Neural crest cell (in vitro differentiated cells): ENCODE data around the gene CDK5. TPM values are rescaled to one million over a fixed set of nuclear protein-coding genes. Genes with fewer than 3 reads are reported as not detected.
"Not testable (repeated sequence)": the region's sequence is repeated elsewhere in the genome, so short reads cannot be mapped to it uniquely, and the experiment has no call there.

ENCODE experiments used
- DNase-seq: peaks from one replicate; pipeline ENCODE4 v3.0.0; 2021; ENCODE audit warnings: low read depth, mixed read lengths, low spot score
- H3K27ac Mint-ChIP-seq: one replicate; pipeline ENCODE4 v1.8.0; 2021; ENCODE audit warnings: mild to moderate bottlenecking, mixed read lengths; ENCODE audit not compliant: unreplicated experiment
- H3K27me3 Mint-ChIP-seq: 2 replicates; pipeline ENCODE4 v1.8.0; 2021; ENCODE audit warnings: low read depth, mild to moderate bottlenecking, mixed read lengths
- H3K36me3 Mint-ChIP-seq: 2 replicates; pipeline ENCODE4 v1.8.0; 2021; ENCODE audit warnings: low read depth, mild to moderate bottlenecking, mixed read lengths
- H3K4me1 Mint-ChIP-seq: 2 replicates; pipeline ENCODE4 v1.8.0; 2021; ENCODE audit warnings: mixed read lengths
- H3K4me3 Mint-ChIP-seq: one replicate; pipeline ENCODE4 v1.8.0; 2021; ENCODE audit warnings: mild to moderate bottlenecking, mixed read lengths
- H3K9me3 Mint-ChIP-seq: 2 replicates; pipeline ENCODE4 v1.8.0; 2021; ENCODE audit warnings: mixed read lengths
- total RNA-seq: library from RNA; stranded (reverse); gene quantifications from 2 replicates; pipeline ENCODE4 v1.2.1, GENCODE V29; 2021
- TF ChIP-seq, protein P1 (sequence below): fragments of 200-600 bp; sonication (generic); conservative IDR thresholded peaks from 2 replicates; pipeline ENCODE4 v1.5.0; 2021; ENCODE audit warnings: antibody characterized with exemption, mild to moderate bottlenecking

The CDK5 gene
- total RNA-seq, 1 donor from 2014 or later: 38.9 TPM

- TF ChIP-seq, protein P1, sequence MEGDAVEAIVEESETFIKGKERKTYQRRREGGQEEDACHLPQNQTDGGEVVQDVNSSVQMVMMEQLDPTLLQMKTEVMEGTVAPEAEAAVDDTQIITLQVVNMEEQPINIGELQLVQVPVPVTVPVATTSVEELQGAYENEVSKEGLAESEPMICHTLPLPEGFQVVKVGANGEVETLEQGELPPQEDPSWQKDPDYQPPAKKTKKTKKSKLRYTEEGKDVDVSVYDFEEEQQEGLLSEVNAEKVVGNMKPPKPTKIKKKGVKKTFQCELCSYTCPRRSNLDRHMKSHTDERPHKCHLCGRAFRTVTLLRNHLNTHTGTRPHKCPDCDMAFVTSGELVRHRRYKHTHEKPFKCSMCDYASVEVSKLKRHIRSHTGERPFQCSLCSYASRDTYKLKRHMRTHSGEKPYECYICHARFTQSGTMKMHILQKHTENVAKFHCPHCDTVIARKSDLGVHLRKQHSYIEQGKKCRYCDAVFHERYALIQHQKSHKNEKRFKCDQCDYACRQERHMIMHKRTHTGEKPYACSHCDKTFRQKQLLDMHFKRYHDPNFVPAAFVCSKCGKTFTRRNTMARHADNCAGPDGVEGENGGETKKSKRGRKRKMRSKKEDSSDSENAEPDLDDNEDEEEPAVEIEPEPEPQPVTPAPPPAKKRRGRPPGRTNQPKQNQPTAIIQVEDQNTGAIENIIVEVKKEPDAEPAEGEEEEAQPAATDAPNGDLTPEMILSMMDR: no peak
- H3K27me3 Mint-ChIP-seq: peaks cover 16% of the 10 kb centered on the region
- peaks cover 51% of the 10 kb centered on the region for H3K4me1 Mint-ChIP-seq
- H3K36me3 Mint-ChIP-seq: no peaks in the 10 kb centered on the region
- H3K9me3 Mint-ChIP-seq: no peaks in the 10 kb centered on the region
- H3K27ac Mint-ChIP-seq: no peak overlapping the region
- no peak for DNase-seq
- peak overlapping the region; percentile 67 for H3K4me3 Mint-ChIP-seq
These were observed 43.8 kb downstream of the CDK5 start for GRCh38 chr7:151013733-151014497.

DNA sequence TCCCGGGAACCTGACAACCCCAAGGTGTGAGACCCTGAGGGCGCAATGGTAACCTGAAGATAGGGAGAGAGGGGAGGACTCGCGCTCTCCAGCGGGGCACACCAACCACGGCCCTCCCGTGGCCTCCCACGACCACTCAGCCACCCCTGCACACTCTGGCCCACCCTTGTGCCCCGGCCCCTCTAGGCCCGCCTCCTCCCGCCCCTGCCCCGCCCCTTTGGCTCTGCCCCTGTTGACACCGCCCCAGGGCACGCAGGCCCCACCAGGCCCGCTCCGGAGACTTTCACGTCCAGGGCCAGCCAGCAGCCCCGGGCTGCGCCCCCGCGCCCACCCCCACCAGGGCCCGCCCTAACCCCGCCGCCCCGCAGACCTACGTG, 44.4 kb downstream of the CDK5 start:
- no peaks in the 10 kb centered on the region for H3K36me3 Mint-ChIP-seq
- no peak overlapping the region for H3K27ac Mint-ChIP-seq
- TF ChIP-seq, protein P1: no peak
- no peak overlapping the region for H3K4me3 Mint-ChIP-seq
- peaks cover 51% of the 10 kb centered on the region for H3K4me1 Mint-ChIP-seq
- H3K9me3 Mint-ChIP-seq: no peaks in the 10 kb centered on the region
- no peak for DNase-seq
- peaks cover 14% of the 10 kb centered on the region for H3K27me3 Mint-ChIP-seq

DNA sequence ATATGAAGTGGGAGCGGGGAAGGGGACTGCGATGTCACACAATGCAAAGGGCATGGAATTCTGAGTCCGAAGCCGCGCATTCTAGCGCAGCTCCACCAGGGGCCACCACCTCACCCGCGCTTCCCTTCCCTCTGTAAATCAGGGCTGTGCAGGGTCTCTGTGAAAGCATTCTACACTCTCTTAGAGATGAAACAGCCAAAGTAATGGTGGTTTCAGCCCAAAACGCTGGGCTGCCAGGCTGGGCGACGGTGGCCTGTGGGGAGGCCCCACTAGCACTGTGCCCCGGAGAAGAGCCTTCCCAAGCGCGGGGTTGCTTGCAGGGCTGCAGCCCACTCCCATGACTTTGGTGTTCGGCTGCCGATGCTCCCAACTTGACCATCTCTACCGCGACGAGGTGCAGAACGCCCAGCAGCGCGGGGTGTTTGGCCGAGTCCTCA, 44.8 kb downstream of the CDK5 start:
- peaks cover 10% of the 10 kb centered on the region for H3K27me3 Mint-ChIP-seq
- H3K36me3 Mint-ChIP-seq: no peaks in the 10 kb centered on the region
- H3K27ac Mint-ChIP-seq: no peak overlapping the region
- TF ChIP-seq, protein P1: peak; percentile 68
- H3K4me3 Mint-ChIP-seq: peak overlapping the region; percentile 54
- peaks cover 51% of the 10 kb centered on the region for H3K4me1 Mint-ChIP-seq
- no peak for DNase-seq
- no peaks in the 10 kb centered on the region for H3K9me3 Mint-ChIP-seq

DNA sequence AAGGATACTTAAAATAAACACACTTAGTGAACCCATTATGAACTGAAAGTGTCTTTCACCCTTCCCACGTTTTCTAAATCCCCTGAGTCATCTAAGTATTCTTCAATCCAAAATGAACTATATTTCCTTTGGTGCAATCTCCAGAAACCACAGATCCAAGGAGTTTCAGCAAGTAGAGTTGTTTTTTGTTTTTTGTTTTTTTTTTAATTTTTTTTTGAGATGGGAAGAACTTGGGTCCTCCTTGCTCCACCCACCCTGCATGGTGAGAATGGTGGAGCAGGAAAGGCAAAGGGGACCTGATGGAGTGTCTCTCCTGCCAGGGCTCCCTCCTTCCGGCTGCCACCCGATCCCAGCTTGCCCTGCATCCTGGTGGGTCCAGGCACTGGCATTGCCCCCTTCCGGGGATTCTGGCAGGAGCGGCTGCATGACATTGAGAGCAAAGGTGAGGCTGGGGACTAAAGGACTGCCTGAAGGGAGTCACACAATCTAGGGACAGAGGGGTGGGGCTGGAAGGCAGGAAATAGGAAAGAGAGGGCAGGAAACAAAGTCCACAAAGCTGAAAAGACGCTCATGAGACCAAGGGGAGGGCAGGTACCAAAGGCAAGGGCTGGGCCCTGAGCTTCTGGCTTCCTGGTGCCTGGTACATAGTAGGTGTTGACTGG, 45.5 kb downstream of the CDK5 start:
- Mint-ChIP-seq H3K4me3 (peak overlapping the region; percentile 54), H3K9me3 (no peaks in the 10 kb centered on the region), H3K36me3 (no peaks in the 10 kb centered on the region), H3K27me3 (peaks cover 6% of the 10 kb centered on the region), H3K4me1 (peaks cover 48% of the 10 kb centered on the region), H3K27ac (peak overlapping the region; percentile 75)
- DNase-seq: no peak
- TF ChIP-seq, protein P1: no peak

DNA sequence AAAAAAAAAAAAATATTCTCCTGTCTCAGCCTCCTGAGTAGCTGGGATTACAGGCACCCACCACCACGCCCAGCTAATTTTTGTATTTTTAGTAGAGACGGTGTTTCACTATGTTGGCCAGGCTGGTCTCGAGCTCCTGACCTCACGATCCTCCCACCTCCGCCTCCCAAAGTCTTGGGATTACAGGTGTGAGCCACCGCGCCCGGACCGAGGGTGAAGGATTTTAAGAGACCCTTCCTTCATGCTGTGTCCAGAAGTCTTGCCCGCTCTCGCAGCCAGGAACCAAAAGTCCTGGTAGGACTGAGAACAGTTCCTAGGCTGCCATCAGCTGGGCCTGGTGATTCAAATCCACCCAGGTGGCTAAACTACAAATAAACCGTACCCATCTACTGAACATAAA, 46.1 kb downstream of the CDK5 start:
- not testable (repeated sequence) for DNase-seq, H3K27me3 Mint-ChIP-seq, H3K9me3 Mint-ChIP-seq, H3K4me3 Mint-ChIP-seq, H3K36me3 Mint-ChIP-seq
- Mint-ChIP-seq H3K4me1 (peaks cover 47% of the 10 kb centered on the region), H3K27ac (peak overlapping the region; percentile 75)

- Mint-ChIP-seq H3K9me3 (no peaks in the 10 kb centered on the region), H3K4me1 (peaks cover 47% of the 10 kb centered on the region), H3K27me3 (peaks cover 6% of the 10 kb centered on the region), H3K4me3 (peak overlapping the region; percentile 41), H3K27ac (peak overlapping the region; percentile 83), H3K36me3 (no peaks in the 10 kb centered on the region)
- TF ChIP-seq, protein P1: no peak
- no peak for DNase-seq
These were observed 46.6 kb downstream of the CDK5 start for GRCh38 chr7:151011097-151011409.
